Trophoblast cell (in vitro differentiated cells and primary cell): ENCODE data around the gene SLC22A16.

Experiments used
- DNase-seq, 2 donors: peaks; one replicate each; pipeline ENCODE4 v3.0.0-alpha.2; 2016
- H2AFZ ChIP-seq: 2 replicates; pipeline ENCODE4 v1.6.1; 2013; ENCODE audit warnings: low read length, moderate library complexity, mild to moderate bottlenecking; ENCODE audit not compliant: insufficient read depth, poor library complexity
- H2AK5ac ChIP-seq: 2 replicates; pipeline ENCODE4 v1.6.1; 2013; ENCODE audit warnings: mild to moderate bottlenecking, low read length
- H2BK120ac ChIP-seq: 2 replicates; pipeline ENCODE4 v1.6.1; 2013; ENCODE audit warnings: low read length, mild to moderate bottlenecking, moderate library complexity; ENCODE audit not compliant: insufficient read depth, poor library complexity
- H2BK12ac ChIP-seq: 2 replicates; pipeline ENCODE4 v1.6.1; 2013; ENCODE audit warnings: mild to moderate bottlenecking, low read length, moderate library complexity
- H2BK5ac ChIP-seq: 2 replicates; pipeline ENCODE4 v1.6.1; 2013; ENCODE audit warnings: low read length, low read depth, moderate library complexity, mild to moderate bottlenecking; ENCODE audit not compliant: poor library complexity
- H3K14ac ChIP-seq: 2 replicates; pipeline ENCODE4 v1.6.1; 2013; ENCODE audit warnings: mild to moderate bottlenecking, low read length
- H3K18ac ChIP-seq: 2 replicates; pipeline ENCODE4 v1.6.1; 2013; ENCODE audit warnings: mild to moderate bottlenecking, low read length
- H3K23ac ChIP-seq: 2 replicates; pipeline ENCODE4 v1.6.1; 2013; ENCODE audit warnings: low read length
- H3K27ac ChIP-seq: 2 replicates; pipeline ENCODE4 v1.5.1; 2013; ENCODE audit warnings: low read depth, mild to moderate bottlenecking, inconsistent platforms, low read length, moderate library complexity
- H3K27me3 ChIP-seq: 2 replicates; pipeline ENCODE4 v1.6.1; 2013; ENCODE audit warnings: inconsistent platforms, mild to moderate bottlenecking, low read length, moderate library complexity; ENCODE audit not compliant: insufficient read depth
- H3K36me3 ChIP-seq, 2 experiments: 1 replicate in 1 of 2; 2 replicates in 1 of 2; pipeline ENCODE4 v1.6.1; 2013; ENCODE audit warnings: low read length in 2 of 2, mild to moderate bottlenecking in 2 of 2, moderate library complexity in 1 of 2; ENCODE audit not compliant: insufficient read depth in 2 of 2, control insufficient read depth in 1 of 2
- H3K4ac ChIP-seq: 2 replicates; pipeline ENCODE4 v1.6.1; 2013; ENCODE audit warnings: low read depth, mild to moderate bottlenecking, low read length, moderate library complexity
- H3K4me1 ChIP-seq, 2 experiments: 1 replicate in 1 of 2; 2 replicates in 1 of 2; pipeline ENCODE4 v1.6.1; 2013; ENCODE audit warnings: low read length in 2 of 2, mild to moderate bottlenecking in 2 of 2, moderate library complexity in 1 of 2; ENCODE audit not compliant: insufficient read depth in 2 of 2, control insufficient read depth in 1 of 2
- H3K4me2 ChIP-seq: 2 replicates; pipeline ENCODE4 v1.6.1; 2013; ENCODE audit warnings: inconsistent platforms, mild to moderate bottlenecking, low read length, moderate library complexity
- H3K4me3 ChIP-seq: 2 replicates; pipeline ENCODE4 v1.5.1; 2013; ENCODE audit warnings: mild to moderate bottlenecking, low read depth, low read length, inconsistent platforms
- H3K79me1 ChIP-seq: one replicate; pipeline ENCODE4 v1.6.1; 2013; ENCODE audit warnings: low read length
- H3K79me2 ChIP-seq: 2 replicates; pipeline ENCODE4 v1.6.1; 2013; ENCODE audit warnings: low read length, mild to moderate bottlenecking; ENCODE audit not compliant: control insufficient read depth, insufficient read depth, poor library complexity
- H3K9ac ChIP-seq: 2 replicates; pipeline ENCODE4 v1.6.1; 2013; ENCODE audit warnings: mild to moderate bottlenecking, low read length
- H3K9me3 ChIP-seq: 2 replicates; pipeline ENCODE4 v1.6.1; 2013; ENCODE audit warnings: low read depth, mild to moderate bottlenecking, control low read depth, inconsistent platforms, low read length; ENCODE audit not compliant: insufficient read depth
- H4K12ac ChIP-seq: 2 replicates; pipeline ENCODE4 v1.6.1; 2013; ENCODE audit warnings: low read depth, mild to moderate bottlenecking, low read length, moderate library complexity
- H4K8ac ChIP-seq: 2 replicates; pipeline ENCODE4 v1.6.1; 2013; ENCODE audit warnings: low read depth, mild to moderate bottlenecking, low read length, moderate library complexity
- H4K91ac ChIP-seq: one replicate; pipeline ENCODE4 v1.6.1; 2013; ENCODE audit warnings: low read depth, mild to moderate bottlenecking, low read length, moderate library complexity
- WGBS: extraction: QIAGEN DNeasy Blood & Tissue Kit; methylation state at CpG from one replicate; pipeline ENCODE4 v1.1.7; 2013; ENCODE audit warnings: missing lambda C conversion rate; ENCODE audit not compliant: insufficient read length, insufficient coverage; ENCODE audit errors: extremely low coverage; 5-methylcytosine and 5-hydroxymethylcytosine counted together

Gene SLC22A16

DNA sequence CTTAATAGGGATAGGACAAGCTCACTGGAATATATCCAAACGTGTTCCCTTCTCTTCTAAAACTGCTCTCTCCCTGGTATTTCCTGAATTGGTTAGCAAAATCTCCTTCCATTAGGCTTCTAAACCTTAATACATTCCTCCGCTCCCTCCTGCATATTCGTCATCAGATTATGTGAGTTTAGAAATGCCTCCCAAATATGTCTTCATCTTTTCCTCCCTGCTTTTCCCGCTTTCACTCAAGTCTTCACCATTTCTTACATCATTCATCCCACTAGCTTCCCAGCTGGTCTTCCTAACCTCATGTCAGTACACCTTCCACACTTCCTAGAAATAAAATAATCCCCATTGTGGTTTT, 26.9 kb downstream of the SLC22A16 start:
- H3K79me1 ChIP-seq, result no peaks in the 10 kb centered on the region
- no peak overlapping the region for H3K18ac ChIP-seq
- H3K9ac ChIP-seq, result no peak overlapping the region
- no peak overlapping the region for H2AK5ac ChIP-seq
- no peak overlapping the region for H3K14ac ChIP-seq
- no peak for DNase-seq
- H3K27me3 ChIP-seq, result no peaks in the 10 kb centered on the region
- no peaks in the 10 kb centered on the region for H3K4me1 ChIP-seq
- no peak overlapping the region for H3K4me3 ChIP-seq
- H4K12ac ChIP-seq, result no peak overlapping the region
- no peak overlapping the region for H2BK120ac ChIP-seq
- no peak overlapping the region for H3K4me2 ChIP-seq
- no peak overlapping the region for H3K23ac ChIP-seq
- H3K79me2 ChIP-seq, result no peaks in the 10 kb centered on the region
- no peak overlapping the region for H2AFZ ChIP-seq
- H4K91ac ChIP-seq, result no peak overlapping the region
- H3K36me3 ChIP-seq, result no peaks in the 10 kb centered on the region
- WGBS, result no CpG with 5 or more reads among the region's 4 CpGs
- H3K4ac ChIP-seq, result no peak overlapping the region
- no peak overlapping the region for H4K8ac ChIP-seq
- H2BK5ac ChIP-seq, result no peak overlapping the region
- H3K9me3 ChIP-seq, result peaks cover 1% of the 10 kb centered on the region
- no peak overlapping the region for H2BK12ac ChIP-seq
- no peak overlapping the region for H3K27ac ChIP-seq

DNA sequence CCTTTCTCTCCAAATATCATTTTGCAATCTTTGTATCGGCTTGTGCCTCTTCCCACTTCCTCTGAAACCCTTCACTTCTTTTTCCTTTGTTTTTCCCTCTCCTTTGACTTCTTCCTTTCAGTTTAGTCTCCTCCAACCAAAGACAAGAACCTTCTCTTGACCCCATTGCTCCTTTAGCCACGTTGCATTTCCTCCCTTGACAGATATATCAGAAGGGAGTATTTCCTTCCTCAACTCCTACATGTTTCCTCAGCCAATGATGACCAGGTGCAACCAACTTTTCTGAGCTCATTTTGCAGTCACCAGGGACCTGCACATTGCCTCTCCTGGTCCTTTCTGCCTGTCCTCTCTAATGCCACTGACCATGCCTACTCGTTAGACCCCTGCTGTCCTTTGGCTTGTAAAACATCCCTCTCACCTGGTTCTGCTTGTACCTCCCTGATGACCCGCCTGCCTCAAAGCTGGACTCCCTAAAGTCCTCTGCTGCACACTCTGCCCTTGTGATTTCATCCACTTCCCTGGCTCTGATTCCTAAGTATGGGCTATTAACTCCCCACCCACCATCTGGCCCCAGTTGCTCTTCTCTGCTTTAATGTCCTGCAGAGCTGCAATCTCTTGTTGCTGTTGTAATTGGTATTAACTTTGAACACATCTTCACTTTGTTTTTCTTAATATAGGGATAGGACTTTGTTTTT, 27.4 kb downstream of the SLC22A16 start:
- Histone ChIP-seq H3K4ac (no peak overlapping the region), H3K4me2 (no peak overlapping the region), H3K4me3 (peak overlapping the region; percentile 28), H2BK5ac (no peak overlapping the region), H3K4me1 (no peaks in the 10 kb centered on the region), H2BK120ac (no peak overlapping the region), H3K79me1 (no peaks in the 10 kb centered on the region), H3K14ac (no peak overlapping the region), H3K79me2 (no peaks in the 10 kb centered on the region), H3K18ac (no peak overlapping the region), H3K23ac (no peak overlapping the region), H3K9ac (no peak overlapping the region), H3K9me3 (peaks cover 1% of the 10 kb centered on the region), H3K27me3 (no peaks in the 10 kb centered on the region), H4K12ac (no peak overlapping the region), H2AFZ (no peak overlapping the region), H4K91ac (no peak overlapping the region), H2BK12ac (no peak overlapping the region), H4K8ac (no peak overlapping the region), H3K36me3 (no peaks in the 10 kb centered on the region), H3K27ac (no peak overlapping the region), H2AK5ac (no peak overlapping the region)
- WGBS, result no CpG with 5 or more reads among the region's 4 CpGs
- no peak for DNase-seq

GRCh38 chr6:110447761-110448160, 28.7 kb downstream of the SLC22A16 start:
- H3K4me2 ChIP-seq, result no peak overlapping the region
- peaks cover 1% of the 10 kb centered on the region for H3K9me3 ChIP-seq
- H3K23ac ChIP-seq, result no peak overlapping the region
- H4K91ac ChIP-seq, result no peak overlapping the region
- no peaks in the 10 kb centered on the region for H3K36me3 ChIP-seq
- H3K18ac ChIP-seq, result no peak overlapping the region
- no peak overlapping the region for H2BK5ac ChIP-seq
- no peaks in the 10 kb centered on the region for H3K4me1 ChIP-seq
- no CpG with 5 or more reads among the region's 3 CpGs for WGBS
- no peak overlapping the region for H2BK12ac ChIP-seq
- no peaks in the 10 kb centered on the region for H3K27me3 ChIP-seq
- H3K4ac ChIP-seq, result no peak overlapping the region
- H3K79me2 ChIP-seq, result no peaks in the 10 kb centered on the region
- no peak for DNase-seq
- no peak overlapping the region for H3K27ac ChIP-seq
- H2AFZ ChIP-seq, result no peak overlapping the region
- no peaks in the 10 kb centered on the region for H3K79me1 ChIP-seq
- no peak overlapping the region for H3K4me3 ChIP-seq
- no peak overlapping the region for H4K12ac ChIP-seq
- no peak overlapping the region for H4K8ac ChIP-seq
- no peak overlapping the region for H3K9ac ChIP-seq
- no peak overlapping the region for H3K14ac ChIP-seq
- H2AK5ac ChIP-seq, result no peak overlapping the region
- no peak overlapping the region for H2BK120ac ChIP-seq

DNA sequence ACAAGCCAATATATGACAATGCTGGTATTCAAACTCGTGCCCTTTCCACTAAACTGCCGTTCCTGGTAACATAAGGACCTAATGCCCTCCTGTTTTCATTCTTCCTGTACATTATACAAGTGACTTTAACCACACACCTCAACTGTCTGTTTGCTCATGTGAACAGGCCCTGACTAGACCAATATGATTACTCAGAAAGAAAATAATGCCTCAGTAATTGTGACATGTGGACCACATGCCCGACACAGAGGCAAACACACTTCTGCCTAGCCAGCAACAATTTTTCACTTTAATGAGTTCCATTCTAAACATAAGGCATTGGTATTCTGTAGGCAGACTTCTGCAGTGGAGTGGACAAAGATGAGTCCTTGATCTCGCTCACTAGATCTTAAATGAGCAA, 30.0 kb downstream of the SLC22A16 start:
- no peaks in the 10 kb centered on the region for H3K27me3 ChIP-seq
- H4K8ac ChIP-seq, result no peak overlapping the region
- no peak overlapping the region for H3K9ac ChIP-seq
- H3K36me3 ChIP-seq, result no peaks in the 10 kb centered on the region
- H3K9me3 ChIP-seq, result peaks cover 1% of the 10 kb centered on the region
- WGBS, result no CpG with 5 or more reads among the region's 4 CpGs
- no peaks in the 10 kb centered on the region for H3K79me2 ChIP-seq
- H2BK12ac ChIP-seq, result no peak overlapping the region
- H3K14ac ChIP-seq, result no peak overlapping the region
- no peak overlapping the region for H2BK5ac ChIP-seq
- no peak for DNase-seq
- no peak overlapping the region for H4K12ac ChIP-seq
- H2AK5ac ChIP-seq, result no peak overlapping the region
- no peak overlapping the region for H2AFZ ChIP-seq
- H3K4ac ChIP-seq, result no peak overlapping the region
- no peak overlapping the region for H3K4me3 ChIP-seq
- H3K27ac ChIP-seq, result no peak overlapping the region
- H2BK120ac ChIP-seq, result no peak overlapping the region
- no peaks in the 10 kb centered on the region for H3K4me1 ChIP-seq
- H3K79me1 ChIP-seq, result no peaks in the 10 kb centered on the region
- H4K91ac ChIP-seq, result no peak overlapping the region
- H3K23ac ChIP-seq, result no peak overlapping the region
- no peak overlapping the region for H3K4me2 ChIP-seq
- H3K18ac ChIP-seq, result no peak overlapping the region
